ENCODE measurements around the gene PCA3.

- TF ChIP-seq EZH2 (IDR thresholded peaks at IDR 0.05) (no peak), POLR2AphosphoS5 (IDR thresholded peaks at IDR 0.05; ENCODE audit: borderline replicate concordance, low read depth, low read length) (no peak)
Measured at GRCh38 chr9:76828447-76828846, 64.2 kb downstream of the PCA3 start.
